IMR-90 (cell line): ENCODE measurements around the gene KRTAP4-5.

Experiments used
- BHLHE40 ChIP-seq: fragments of 150-350 bp; IDR thresholded peaks from 2 replicates; pipeline ENCODE4 v1.6.1; 2016; ENCODE audit warnings: mild to moderate bottlenecking, low read depth, low read length
- CEBPB ChIP-seq: IDR thresholded peaks from 2 replicates; pipeline ENCODE4 v1.6.1; 2012; ENCODE audit warnings: low read depth, low read length, improper control_type of control experiment
- CTCF ChIP-seq: conservative IDR thresholded peaks from 2 replicates; pipeline ENCODE4 v1.5.1; 2012; ENCODE audit warnings: mild to moderate bottlenecking, low read depth, low read length, improper control_type of control experiment
- FOS ChIP-seq: fragments of 150-350 bp; IDR thresholded peaks from 2 replicates; pipeline ENCODE4 v1.6.1; 2016; ENCODE audit warnings: low read depth, low read length
- MAZ ChIP-seq: IDR thresholded peaks from 2 replicates; pipeline ENCODE4 v1.6.1; 2012; ENCODE audit warnings: low read depth, mild to moderate bottlenecking, low read length, improper control_type of control experiment, moderate library complexity, borderline replicate concordance
- MXI1 ChIP-seq: IDR thresholded peaks from 2 replicates; pipeline ENCODE4 v1.6.1; 2012; ENCODE audit warnings: low read depth, mild to moderate bottlenecking, low read length, moderate library complexity, borderline replicate concordance
- POLR2A ChIP-seq: IDR thresholded peaks from 2 replicates; pipeline ENCODE4 v1.6.1; 2012; ENCODE audit warnings: mild to moderate bottlenecking, low read depth, low read length
- RAD21 ChIP-seq: IDR thresholded peaks from 2 replicates; pipeline ENCODE4 v1.6.1; 2012; ENCODE audit warnings: low read length, improper control_type of control experiment
- RCOR1 ChIP-seq: IDR thresholded peaks from 2 replicates; pipeline ENCODE4 v1.6.1; 2012; ENCODE audit warnings: mild to moderate bottlenecking, low read length, improper control_type of control experiment; ENCODE audit not compliant: insufficient replicate concordance
- USF2 ChIP-seq: fragments of 150-350 bp; IDR thresholded peaks from 2 replicates; pipeline ENCODE4 v1.6.1; 2017; ENCODE audit warnings: mild to moderate bottlenecking, antibody characterized with exemption, low read length, low read depth

DNA sequence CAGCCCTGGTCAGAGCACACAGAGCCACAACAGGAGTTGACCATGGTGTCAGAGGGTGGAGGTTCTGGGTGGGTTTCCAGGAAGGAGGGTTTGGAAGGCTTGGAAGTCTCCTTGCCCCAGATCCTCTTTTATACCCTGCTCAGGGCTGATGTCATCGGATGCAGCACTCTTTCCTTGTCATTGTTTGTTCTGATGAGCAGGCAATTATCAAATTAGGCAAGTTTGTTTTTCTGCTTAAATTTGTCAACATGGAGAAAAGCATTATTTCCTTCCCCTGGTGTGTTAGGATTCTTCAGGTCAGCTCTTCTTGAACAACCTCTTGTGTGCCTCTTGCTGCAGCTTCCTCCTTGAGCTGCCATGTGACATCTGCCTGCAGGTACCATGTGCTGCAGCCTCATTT, 11.0 kb upstream of the KRTAP4-5 start, which contains the start of gene KRTAP4-4:
- TF ChIP-seq POLR2A (no peak), CTCF (no peak), RAD21 (no peak), RCOR1 (no peak), CEBPB (no peak), MXI1 (no peak), BHLHE40 (no peak), USF2 (no peak), MAZ (no peak), FOS (no peak)
